K562 (cell line): ENCODE data around the gene MAN2A1. TPM values are rescaled to one million over a fixed set of nuclear protein-coding genes. Genes with fewer than 3 reads are reported as not detected.

Experiments
- ATAC-seq: fragments of 200-7000 bp; cut with Tn5 transposase; 3 replicates; pipeline ENCODE4 v1.9.1; 2020; ENCODE audit warnings: moderate library complexity
- BruUV-seq: library from RNA; stranded (reverse); fragments of 400-500 nt; replicated peaks from 2 replicates; lab custom pipeline; 2021; lab: Mats Ljungman, UMichigan
- CTCF ChIA-PET: fragments of 300-600 bp; formaldehyde crosslinking; extraction: SDS; loops from one replicate; lab custom pipeline; 2021; ENCODE audit warnings: low intra/inter-chr PET ratio; lab: Yijun Ruan, JAX
- POLR2A ChIA-PET: fragments of 300-600, 350-650 bp; sonication (Branson Sonifier 250); formaldehyde crosslinking; extraction: SDS; loops from one replicate; lab custom pipeline; 2021; ENCODE audit warnings: antibody characterized with exemption, inconsistent platforms; lab: Yijun Ruan, JAX
- DNase-seq, 4 experiments: peaks; one replicate each; pipeline versions ENCODE4 v3.0.0 to v3.0.0-alpha.2; 2011 to 2018; ENCODE audit warnings: low spot score in 3 of 4, mixed read lengths in 3 of 4; ENCODE audit errors: extremely low read depth in 1 of 4
- FAIRE-seq: peaks from 2 replicates; lab custom pipeline; 2011; peaks lifted over from hg19 to GRCh38; lab: Jason Lieb, UNC
- H2AFZ ChIP-seq: 2 replicates; pipeline ENCODE4 v1.6.0; 2011; ENCODE audit warnings: low read depth, low read length, control low read depth, inconsistent platforms
- H3K27ac ChIP-seq: fragments of 200-600 bp; 3 replicates; pipeline ENCODE4 v1.8.0; 2011; ENCODE audit warnings: low read depth, mild to moderate bottlenecking, control low read depth, inconsistent platforms, low read length, moderate library complexity, mixed read lengths; ENCODE audit errors: extremely low read depth
- H3K27me3 ChIP-seq, 2 experiments: fragments of 300-600 bp in 1 of 2; 2 replicates in 1 of 2; 3 replicates in 1 of 2; pipeline versions ENCODE4 v1.6.0 to v1.8.0; 2011; ENCODE audit warnings: inconsistent platforms in 2 of 2, low read length in 2 of 2, mild to moderate bottlenecking in 1 of 2, mixed read lengths in 1 of 2, moderate library complexity in 1 of 2; ENCODE audit not compliant: control insufficient read depth in 2 of 2, insufficient read depth in 2 of 2
- H3K36me3 ChIP-seq: fragments of 300-600 bp; 3 replicates; pipeline ENCODE4 v1.8.0; 2011; ENCODE audit warnings: mild to moderate bottlenecking, low read length, inconsistent platforms; ENCODE audit not compliant: control insufficient read depth, insufficient read depth
- H3K4me1 ChIP-seq, 2 experiments: fragments of 200-600 bp in 1 of 2; replicated peaks in 1 of 2; 2 replicates in 1 of 2; 3 replicates in 1 of 2; pipeline versions ENCODE4 v1.5.1 to v1.8.0; 2011; ENCODE audit warnings: inconsistent platforms in 2 of 2, low read length in 2 of 2, mild to moderate bottlenecking in 1 of 2, mixed read lengths in 1 of 2, moderate library complexity in 1 of 2; ENCODE audit not compliant: control insufficient read depth in 2 of 2, insufficient read depth in 2 of 2
- H3K4me2 ChIP-seq: 2 replicates; pipeline ENCODE4 v1.6.1; 2011; ENCODE audit warnings: low read length, control low read depth, inconsistent platforms, mixed read lengths; ENCODE audit not compliant: insufficient read depth
- H3K4me3 ChIP-seq: fragments of 200-600 bp; sonication (generic), shearing (Covaris generic); 2 replicates; pipeline ENCODE4 v1.5.1; 2016; ENCODE audit warnings: control low read depth, inconsistent platforms
- H3K79me2 ChIP-seq: fragments of 200-600 bp; 3 replicates; pipeline ENCODE4 v1.8.0; 2011; ENCODE audit warnings: low read length, inconsistent platforms; ENCODE audit not compliant: control insufficient read depth, insufficient read depth
- H3K9ac ChIP-seq, 2 experiments: 2 replicates each; pipeline versions ENCODE4 v1.6.0 to v1.6.1; 2011; ENCODE audit warnings: low read depth in 2 of 2, low read length in 2 of 2, control low read depth in 1 of 2, inconsistent platforms in 1 of 2, mild to moderate bottlenecking in 1 of 2, mixed read lengths in 1 of 2; ENCODE audit not compliant: insufficient read depth in 1 of 2
- H3K9me1 ChIP-seq: one replicate; pipeline ENCODE4 v1.6.0; 2011; ENCODE audit warnings: inconsistent platforms, mild to moderate bottlenecking, low read length, moderate library complexity; ENCODE audit not compliant: control insufficient read depth, insufficient read depth
- H3K9me3 ChIP-seq: replicated peaks from 2 replicates; pipeline ENCODE4 v1.5.1; 2011; ENCODE audit warnings: low read depth, low read length, inconsistent platforms; ENCODE audit not compliant: control insufficient read depth, insufficient read depth
- H4K20me1 ChIP-seq: replicated peaks from 2 replicates; pipeline ENCODE4 v1.6.1; 2011; ENCODE audit warnings: low read length, inconsistent platforms, mixed read lengths; ENCODE audit not compliant: control insufficient read depth, insufficient read depth
- BHLHE40 ChIP-seq: IDR thresholded peaks from 2 replicates; pipeline ENCODE4 v1.6.1; 2011; ENCODE audit warnings: low read length, improper control_type of control experiment
- CAMTA2 ChIP-seq: fragments of 250-450 bp; sonication (Bioruptor Pico); conservative IDR thresholded peaks from 2 replicates; pipeline ENCODE4 v1.5.1; 2022
- CREB3L1 ChIP-seq: fragments of 450-650 bp; IDR thresholded peaks from 2 replicates; pipeline ENCODE4 v1.6.1; 2014; ENCODE audit warnings: low read depth, mild to moderate bottlenecking, moderate library complexity, borderline replicate concordance
- HEY1 ChIP-seq: fragments of 250-450 bp; sonication (Bioruptor Pico); IDR thresholded peaks from 2 replicates; pipeline ENCODE4 v1.5.0; 2020; ENCODE audit warnings: mild to moderate bottlenecking, moderate library complexity, borderline replicate concordance
- KDM2B ChIP-seq: fragments of 250-450 bp; sonication (Bioruptor Pico); IDR thresholded peaks from 2 replicates; pipeline ENCODE4 v1.8.0; 2021; ENCODE audit warnings: mild to moderate bottlenecking, moderate library complexity
- LARP7 ChIP-seq: fragments of 450-650 bp; IDR thresholded peaks from 2 replicates; pipeline ENCODE4 v1.6.1; 2016
- LEF1 ChIP-seq: fragments of 450-650 bp; IDR thresholded peaks from 2 replicates; pipeline ENCODE4 v1.6.1; 2016; ENCODE audit warnings: mild to moderate bottlenecking
- MTF1 ChIP-seq: fragments of 250-450 bp; sonication (Bioruptor Pico); IDR thresholded peaks from 2 replicates; pipeline ENCODE4 v1.9.0; 2021; ENCODE audit warnings: moderate library complexity, mild to moderate bottlenecking, inconsistent platforms, borderline replicate concordance
- NEUROD1 ChIP-seq: fragments of 150-350 bp; IDR thresholded peaks from 2 replicates; pipeline ENCODE4 v1.6.1; 2014; ENCODE audit warnings: borderline replicate concordance, low read length, low read depth; ENCODE audit not compliant: partially characterized antibody
- TAL1 ChIP-seq: fragments of 450-650 bp; IDR thresholded peaks from 2 replicates; pipeline ENCODE4 v1.6.1; 2016; ENCODE audit warnings: mild to moderate bottlenecking
- TCF3 ChIP-seq: sonication (generic); formaldehyde crosslinking; IDR thresholded peaks from 2 replicates; pipeline ENCODE4 v1.4.0; 2020; ENCODE audit warnings: mild to moderate bottlenecking, missing genetic modification reagents
- ZNF134 ChIP-seq: fragments of 250-450 bp; sonication (Bioruptor Pico); conservative IDR thresholded peaks from 2 replicates; pipeline ENCODE4 v1.4.0; 2020
- ZNF140 ChIP-seq: fragments of 250-450 bp; sonication (Bioruptor Pico); IDR thresholded peaks from 2 replicates; pipeline ENCODE4 v1.8.0; 2021; ENCODE audit warnings: moderate library complexity, mild to moderate bottlenecking, inconsistent platforms
- in situ Hi-C: fragments of 300-500 bp; cut with MboI; formaldehyde crosslinking; loops from 4 replicates; pipeline ENCODE4 v1.15.0; 2018; ENCODE audit warnings: inconsistent platforms, mixed read lengths
- intact Hi-C: fragments of 100-400 bp; cut with micrococcal nuclease; formaldehyde crosslinking; loops from 2 replicates; pipeline ENCODE4 v1.14.2; 2022
- polyA plus RNA-seq, 8 experiments: library from polyadenylated mRNA; depleted of rRNA in 4 of 8; stranded (reverse) in 5 of 8; unstranded in 3 of 8; fragments of >200 nt; fragmentation: Nextera tagmentation in 2 of 8; fragmentation: Illumina TruSeq in 1 of 8; extraction: Ambion mirVana in 2 of 8; extraction: Trizol in 1 of 8; gene quantifications; 2 replicates each; pipeline versions ENCODE4 v1.2.1 to v1.2.3, GENCODE V29; 2011 to 2014; ENCODE audit warnings: inconsistent platforms in 1 of 8, missing spikeins in 1 of 8
- total RNA-seq, 7 experiments: library from RNA; depleted of rRNA in 6 of 7; stranded (reverse); fragments of >200 nt in 6 of 7; fragmentation: Illumina TruSeq in 2 of 7; extraction: Trizol in 2 of 7; gene quantifications; 2 replicates each; pipeline versions ENCODE4 v1.2.1 to v1.2.3, GENCODE V29; 2011 to 2021; ENCODE audit warnings: low replicate concordance in 1 of 7
- TF ChIP-seq, protein P1 (sequence below): fragments of 450-650 bp; formaldehyde crosslinking; IDR thresholded peaks from 2 replicates; pipeline ENCODE4 v1.4.0; 2022; ENCODE audit warnings: mild to moderate bottlenecking, moderate library complexity
- TF ChIP-seq, protein P2 (sequence below), 2 experiments: fragments of 450-650 bp in 1 of 2; sonication (generic) in 1 of 2; formaldehyde crosslinking in 1 of 2; IDR thresholded peaks in 1 of 2; conservative IDR thresholded peaks in 1 of 2; 2 replicates each; pipeline versions ENCODE4 v1.6.1 to v1.8.1; 2016 to 2023; ENCODE audit warnings: mild to moderate bottlenecking in 2 of 2, moderate library complexity in 2 of 2, inconsistent platforms in 1 of 2, missing genetic modification reagents in 1 of 2
- TF ChIP-seq, protein P3 (sequence below), 3 experiments: IDR thresholded peaks in 2 of 3; conservative IDR thresholded peaks in 1 of 3; 2 replicates each; pipeline ENCODE4 v1.5.1; 2011 to 2012; ENCODE audit warnings: low read length in 3 of 3, mild to moderate bottlenecking in 3 of 3, control low read depth in 2 of 3, improper control_type of control experiment in 1 of 3, inconsistent platforms in 1 of 3, low read depth in 1 of 3, mixed read lengths in 1 of 3, moderate library complexity in 1 of 3; ENCODE audit not compliant: insufficient read depth in 2 of 3

The MAN2A1 gene
- total and polyA plus RNA-seq, 9 of the 15 experiments (the other 6 are each of a cell fraction or from before 2014, with no cell fraction given): 5.2 to 32.0 (median 19.8) TPM

DNA sequence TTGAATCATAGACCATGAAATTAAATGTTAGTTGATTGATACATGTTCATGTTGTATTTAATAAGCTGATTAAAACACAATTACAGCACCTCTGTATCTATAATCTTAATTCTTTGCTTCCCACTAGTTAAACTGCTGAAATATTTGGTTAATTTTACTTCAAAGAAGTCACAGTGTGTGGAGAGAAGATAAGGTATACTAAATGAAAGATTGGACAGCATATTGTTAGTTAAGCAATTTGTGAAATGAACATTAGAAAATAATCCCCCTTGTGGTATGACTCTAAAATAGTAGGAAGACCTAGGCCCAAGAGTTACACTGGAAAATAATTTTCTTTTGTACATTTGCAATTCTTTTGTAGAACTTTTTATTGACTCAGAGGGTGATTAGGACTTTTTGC is 30.3 kb downstream of the MAN2A1 start:
- in situ Hi-C loops: no loop called here
- no peak for TF ChIP-seq HEY1 (CRISPR knock-in tag)
- TF ChIP-seq BHLHE40: no peak
- TF ChIP-seq CAMTA2: no peak
- TF ChIP-seq, protein P1, sequence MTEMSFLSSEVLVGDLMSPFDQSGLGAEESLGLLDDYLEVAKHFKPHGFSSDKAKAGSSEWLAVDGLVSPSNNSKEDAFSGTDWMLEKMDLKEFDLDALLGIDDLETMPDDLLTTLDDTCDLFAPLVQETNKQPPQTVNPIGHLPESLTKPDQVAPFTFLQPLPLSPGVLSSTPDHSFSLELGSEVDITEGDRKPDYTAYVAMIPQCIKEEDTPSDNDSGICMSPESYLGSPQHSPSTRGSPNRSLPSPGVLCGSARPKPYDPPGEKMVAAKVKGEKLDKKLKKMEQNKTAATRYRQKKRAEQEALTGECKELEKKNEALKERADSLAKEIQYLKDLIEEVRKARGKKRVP: no peak
- TF ChIP-seq LEF1: peak; percentile 56; the same call in 1 of the 2 replicates
- no peak for TF ChIP-seq ZNF134 (CRISPR knock-in tag)
- TF ChIP-seq CREB3L1: no peak
- TF ChIP-seq, protein P2, sequence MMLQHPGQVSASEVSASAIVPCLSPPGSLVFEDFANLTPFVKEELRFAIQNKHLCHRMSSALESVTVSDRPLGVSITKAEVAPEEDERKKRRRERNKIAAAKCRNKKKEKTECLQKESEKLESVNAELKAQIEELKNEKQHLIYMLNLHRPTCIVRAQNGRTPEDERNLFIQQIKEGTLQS (IDR thresholded peaks at IDR 0.05): no peak
- TF ChIP-seq, protein P2 (CRISPR knock-in tag; conservative IDR thresholded peaks at IDR 0.05): no peak
- peak; percentile 39; the same call in 1 of the 2 replicates for TF ChIP-seq TCF3
- no peak for TF ChIP-seq ZNF140 (CRISPR knock-in tag)
- no peak for TF ChIP-seq LARP7
- TF ChIP-seq KDM2B: no peak
- TF ChIP-seq, protein P3, sequence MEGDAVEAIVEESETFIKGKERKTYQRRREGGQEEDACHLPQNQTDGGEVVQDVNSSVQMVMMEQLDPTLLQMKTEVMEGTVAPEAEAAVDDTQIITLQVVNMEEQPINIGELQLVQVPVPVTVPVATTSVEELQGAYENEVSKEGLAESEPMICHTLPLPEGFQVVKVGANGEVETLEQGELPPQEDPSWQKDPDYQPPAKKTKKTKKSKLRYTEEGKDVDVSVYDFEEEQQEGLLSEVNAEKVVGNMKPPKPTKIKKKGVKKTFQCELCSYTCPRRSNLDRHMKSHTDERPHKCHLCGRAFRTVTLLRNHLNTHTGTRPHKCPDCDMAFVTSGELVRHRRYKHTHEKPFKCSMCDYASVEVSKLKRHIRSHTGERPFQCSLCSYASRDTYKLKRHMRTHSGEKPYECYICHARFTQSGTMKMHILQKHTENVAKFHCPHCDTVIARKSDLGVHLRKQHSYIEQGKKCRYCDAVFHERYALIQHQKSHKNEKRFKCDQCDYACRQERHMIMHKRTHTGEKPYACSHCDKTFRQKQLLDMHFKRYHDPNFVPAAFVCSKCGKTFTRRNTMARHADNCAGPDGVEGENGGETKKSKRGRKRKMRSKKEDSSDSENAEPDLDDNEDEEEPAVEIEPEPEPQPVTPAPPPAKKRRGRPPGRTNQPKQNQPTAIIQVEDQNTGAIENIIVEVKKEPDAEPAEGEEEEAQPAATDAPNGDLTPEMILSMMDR (IDR thresholded peaks at IDR 0.05 in 2 of 3, conservative IDR thresholded peaks at IDR 0.05 in 1 of 3; ENCODE audit: insufficient read depth in 2 of 3, low read depth in 1 of 3, low read length in 3 of 3): peak in 1 of 3 experiments; percentile 16; a peak in 1 of 6 replicates
- no peak for TF ChIP-seq MTF1 (CRISPR knock-in tag)
- TF ChIP-seq NEUROD1: no peak
- TF ChIP-seq TAL1: peak; percentile 25; the same call in 1 of the 2 replicates

More for the DNA sequence above, 30.3 kb downstream of the MAN2A1 start:
- Histone ChIP-seq H3K9ac (no peak overlapping the region), H3K36me3 (peaks cover 26% of the 10 kb centered on the region; the same call in 2 of the 3 replicates), H3K4me1 (0 out of 5 replicates have a peak, but pooled peaks cover 0 to under 1% of the 10 kb centered on the region in 2 experiments), H3K4me2 (no peak overlapping the region), H3K9me3 (no peaks in the 10 kb centered on the region), H3K79me2 (peaks cover 3% of the 10 kb centered on the region; the same call in 1 of the 3 replicates), H2AFZ (no peak overlapping the region), H3K9me1 (no peaks in the 10 kb centered on the region), H3K27me3 (no peaks in the 10 kb centered on the region), H3K27ac (no peak overlapping the region), H3K4me3 (no peak overlapping the region), H4K20me1 (no peaks in the 10 kb centered on the region)
- ChIA-PET POLR2A (interaction anchor here (1.5 kb wide), 1 partner anchor 31 kb away, joined by 3 read pairs; the partner anchor contains the start of gene MAN2A1), CTCF (no interaction called here)
- intact Hi-C loops: no loop called here
- peak; percentile 61; the same call in 1 of the 3 replicates for ATAC-seq
- no TSS peak for BruUV-seq
- DNase-seq: peak in 2 of 4 experiments; percentile 19
- no peak for FAIRE-seq
